Stimulated activated CD8-positive, alpha-beta memory T cell treated with anti-CD3 and anti-CD28 coated beads, Interleukin-12 subunit alpha, Interleukin-12 subunit beta, amount 100 ng/mL, for 1 hour (primary cell): Measurements from ENCODE around the gene TUBA3E.
"Not testable (repeated sequence)": the region's sequence is repeated elsewhere in the genome, so short reads cannot be mapped to it uniquely, and the experiment has no call there.

Experiments used
- DNase-seq: peaks from one replicate; pipeline ENCODE4 v3.0.0-alpha.2; 2020; ENCODE audit warnings: low read depth

TUBA3E gene

DNA sequence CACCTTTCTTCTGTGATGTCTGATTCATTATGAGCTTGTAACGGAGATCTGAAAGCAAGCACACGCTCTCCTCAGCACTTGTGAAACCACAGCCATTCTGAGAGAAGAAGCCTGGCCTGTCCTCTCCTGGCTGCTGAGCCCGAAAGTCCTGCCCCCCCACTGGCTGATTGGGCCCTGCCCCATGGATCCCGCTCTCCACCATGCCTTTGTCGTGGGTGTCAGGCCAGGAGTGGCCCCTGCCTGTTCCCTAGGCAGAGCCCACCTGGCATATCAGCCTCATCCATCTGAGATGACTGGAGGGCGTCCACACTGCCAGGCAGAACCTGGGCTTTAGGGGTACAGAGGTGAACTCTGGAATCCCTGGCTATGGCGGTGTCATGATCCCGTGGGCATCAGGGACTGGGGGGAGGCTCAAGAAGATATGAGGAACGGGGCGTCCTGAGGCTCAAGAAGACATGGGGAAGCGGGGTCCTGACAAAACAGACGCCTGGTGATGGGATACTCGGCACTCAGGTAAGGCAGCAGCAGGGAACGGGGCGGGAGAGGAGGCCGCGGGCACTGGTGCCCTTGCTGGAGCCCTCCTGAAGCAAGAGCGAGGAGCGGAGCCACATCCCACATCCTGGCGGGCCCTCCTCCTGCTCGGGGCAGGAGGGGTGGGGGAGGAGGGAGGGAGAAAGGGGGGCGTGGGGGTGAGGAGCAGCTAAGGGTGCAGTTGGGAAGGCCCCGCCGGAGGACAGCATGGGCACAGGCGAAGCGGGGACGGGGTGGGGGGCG lies 54.8 kb downstream of the TUBA3E start:
- not testable (repeated sequence) for DNase-seq

GRCh38 chr2:130142396-130143265 lies 55.6 kb downstream of the TUBA3E start:
- not testable (repeated sequence) for DNase-seq
